Measurements from ENCODE around the gene PTPRA. TPM values are rescaled to one million over a fixed set of nuclear protein-coding genes. Genes with fewer than 3 reads are reported as not detected.

PTPRA gene
- total and polyA plus RNA-seq, 2 donors (not counting 3 experiments of a cell fraction or from before 2014, with no cell fraction given), result 43.2 to 53.4 TPM

DNA sequence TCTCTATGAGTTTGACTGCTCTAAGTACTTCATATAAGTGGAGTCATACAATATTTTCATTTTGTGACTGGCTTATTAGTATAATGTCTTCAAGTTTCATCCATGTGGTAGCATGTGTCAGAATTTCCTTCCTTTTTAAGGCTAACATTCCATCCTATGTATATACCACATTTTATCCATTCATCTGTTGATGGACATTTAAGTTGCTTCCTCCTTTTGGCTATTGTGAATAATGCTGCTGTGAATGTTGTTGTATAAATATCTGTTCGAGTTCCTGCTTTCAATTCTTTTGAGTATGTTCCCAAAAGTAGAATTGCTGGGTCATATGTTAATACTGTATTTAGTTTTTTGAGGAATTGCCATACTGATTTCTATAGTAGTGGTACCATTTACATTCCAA, 79.5 kb downstream of the PTPRA start:
- Histone ChIP-seq H3K36me3 (ENCODE audit: control insufficient read depth in 2 of 2, extremely low read depth in 1 of 2, insufficient read depth in 2 of 2, low read length in 2 of 2) (peaks cover 2% of the 10 kb centered on the region in 2 experiments), H2AFZ (ENCODE audit: low read depth, low read length) (no peak overlapping the region), H3K4me1 (ENCODE audit: control insufficient read depth, extremely low read depth, insufficient read depth, low read length) (no peaks in the 10 kb centered on the region), H3K27ac (ENCODE audit: insufficient read depth, low read depth, low read length) (no peak overlapping the region), H3K9me1 (replicated peaks; ENCODE audit: control insufficient read depth, extremely low read depth, insufficient read depth, low read length) (no peaks in the 10 kb centered on the region), H4K20me1 (replicated peaks; ENCODE audit: control insufficient read depth, extremely low read depth, insufficient read depth, low read length) (no peaks in the 10 kb centered on the region), H3K27me3 (ENCODE audit: control insufficient read depth in 2 of 2, insufficient read depth in 2 of 2, low read length in 2 of 2) (no peaks in the 10 kb centered on the region), H3K4me3 (replicated peaks in 1 of 3; ENCODE audit: insufficient read depth in 1 of 3, low read depth in 1 of 3, low read length in 3 of 3) (no peak overlapping the region), H3K4me2 (ENCODE audit: insufficient read depth, low read length) (no peak overlapping the region), H3K79me2 (ENCODE audit: control insufficient read depth, insufficient read depth, low read length) (peaks cover 2% of the 10 kb centered on the region), H3K9ac (replicated peaks; ENCODE audit: extremely low read depth, insufficient read depth, low read length) (no peak overlapping the region), H3K9me3 (replicated peaks; ENCODE audit: control insufficient read depth, insufficient read depth, low read length) (no peaks in the 10 kb centered on the region)
- dilution Hi-C loops (cut with MboI; ENCODE audit: extremely low pct_ligation_motif_present, low sequenced_read_pairs), result no loop called here
- intact Hi-C loops (cut with micrococcal nuclease), result no loop called here
- TF ChIP-seq FOS (IDR thresholded peaks at IDR 0.05; ENCODE audit: borderline replicate concordance, insufficient read depth, low read length), result no peak
- TF ChIP-seq POLR2AphosphoS5 (IDR thresholded peaks at IDR 0.05; ENCODE audit: insufficient read depth, low read depth, low read length), result no peak
- no peak for TF ChIP-seq JUN (IDR thresholded peaks at IDR 0.05; ENCODE audit: borderline replicate concordance, insufficient read depth, insufficient read length, low read depth)
- TF ChIP-seq, protein P1, sequence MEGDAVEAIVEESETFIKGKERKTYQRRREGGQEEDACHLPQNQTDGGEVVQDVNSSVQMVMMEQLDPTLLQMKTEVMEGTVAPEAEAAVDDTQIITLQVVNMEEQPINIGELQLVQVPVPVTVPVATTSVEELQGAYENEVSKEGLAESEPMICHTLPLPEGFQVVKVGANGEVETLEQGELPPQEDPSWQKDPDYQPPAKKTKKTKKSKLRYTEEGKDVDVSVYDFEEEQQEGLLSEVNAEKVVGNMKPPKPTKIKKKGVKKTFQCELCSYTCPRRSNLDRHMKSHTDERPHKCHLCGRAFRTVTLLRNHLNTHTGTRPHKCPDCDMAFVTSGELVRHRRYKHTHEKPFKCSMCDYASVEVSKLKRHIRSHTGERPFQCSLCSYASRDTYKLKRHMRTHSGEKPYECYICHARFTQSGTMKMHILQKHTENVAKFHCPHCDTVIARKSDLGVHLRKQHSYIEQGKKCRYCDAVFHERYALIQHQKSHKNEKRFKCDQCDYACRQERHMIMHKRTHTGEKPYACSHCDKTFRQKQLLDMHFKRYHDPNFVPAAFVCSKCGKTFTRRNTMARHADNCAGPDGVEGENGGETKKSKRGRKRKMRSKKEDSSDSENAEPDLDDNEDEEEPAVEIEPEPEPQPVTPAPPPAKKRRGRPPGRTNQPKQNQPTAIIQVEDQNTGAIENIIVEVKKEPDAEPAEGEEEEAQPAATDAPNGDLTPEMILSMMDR (IDR thresholded peaks at IDR 0.05; ENCODE audit: extremely low read depth in 1 of 2, insufficient read depth in 1 of 2, low read depth in 1 of 2, low read length in 2 of 2), result no peak
- no peak for TF ChIP-seq POLR2A (IDR thresholded peaks at IDR 0.05; ENCODE audit: low read depth, low read length)
- TF ChIP-seq MYC (IDR thresholded peaks at IDR 0.05; ENCODE audit: low read depth, low read length), result no peak
- TF ChIP-seq, protein P2, sequence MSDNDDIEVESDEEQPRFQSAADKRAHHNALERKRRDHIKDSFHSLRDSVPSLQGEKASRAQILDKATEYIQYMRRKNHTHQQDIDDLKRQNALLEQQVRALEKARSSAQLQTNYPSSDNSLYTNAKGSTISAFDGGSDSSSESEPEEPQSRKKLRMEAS (IDR thresholded peaks at IDR 0.05; ENCODE audit: insufficient read depth, insufficient read length), result no peak
- TF ChIP-seq EZH2 (IDR thresholded peaks at IDR 0.05; ENCODE audit: borderline replicate concordance, low read depth, low read length, severe bottlenecking), result no peak
- TF ChIP-seq GATA2 (IDR thresholded peaks at IDR 0.05; ENCODE audit: insufficient read depth, insufficient read length, low read depth, low read length), result no peak
- ChIA-PET CTCF (no interaction called here), POLR2A (no interaction called here)
- FAIRE-seq (no peak), DNase-seq (ENCODE audit: low read depth, low spot score) (peak; percentile 46)
- no TSS peak for BruUV-seq (replicated peaks)

Measured in endothelial cell of umbilical vein (primary cell).